Neural crest cell (in vitro differentiated cells): ENCODE results near the gene CFAP52. TPM values are rescaled to one million over a fixed set of nuclear protein-coding genes. Genes with fewer than 3 reads are reported as not detected.

Experiments
- DNase-seq: peaks from one replicate; pipeline ENCODE4 v3.0.0; 2021; ENCODE audit warnings: low read depth, mixed read lengths, low spot score
- H3K27ac Mint-ChIP-seq: one replicate; pipeline ENCODE4 v1.8.0; 2021; ENCODE audit warnings: mild to moderate bottlenecking, mixed read lengths; ENCODE audit not compliant: unreplicated experiment
- H3K27me3 Mint-ChIP-seq: 2 replicates; pipeline ENCODE4 v1.8.0; 2021; ENCODE audit warnings: low read depth, mild to moderate bottlenecking, mixed read lengths
- H3K36me3 Mint-ChIP-seq: 2 replicates; pipeline ENCODE4 v1.8.0; 2021; ENCODE audit warnings: low read depth, mild to moderate bottlenecking, mixed read lengths
- H3K4me1 Mint-ChIP-seq: 2 replicates; pipeline ENCODE4 v1.8.0; 2021; ENCODE audit warnings: mixed read lengths
- H3K4me3 Mint-ChIP-seq: one replicate; pipeline ENCODE4 v1.8.0; 2021; ENCODE audit warnings: mild to moderate bottlenecking, mixed read lengths
- H3K9me3 Mint-ChIP-seq: 2 replicates; pipeline ENCODE4 v1.8.0; 2021; ENCODE audit warnings: mixed read lengths
- total RNA-seq: library from RNA; stranded (reverse); gene quantifications from 2 replicates; pipeline ENCODE4 v1.2.1, GENCODE V29; 2021
- TF ChIP-seq, protein P1 (sequence below): fragments of 200-600 bp; sonication (generic); conservative IDR thresholded peaks from 2 replicates; pipeline ENCODE4 v1.5.0; 2021; ENCODE audit warnings: antibody characterized with exemption, mild to moderate bottlenecking

CFAP52 gene
- total RNA-seq, 1 donor from 2014 or later, result not detected

- no peak for DNase-seq
- H3K9me3 Mint-ChIP-seq, result peaks cover 8% of the 10 kb centered on the region
- peaks cover 9% of the 10 kb centered on the region for H3K36me3 Mint-ChIP-seq
- TF ChIP-seq, protein P1, sequence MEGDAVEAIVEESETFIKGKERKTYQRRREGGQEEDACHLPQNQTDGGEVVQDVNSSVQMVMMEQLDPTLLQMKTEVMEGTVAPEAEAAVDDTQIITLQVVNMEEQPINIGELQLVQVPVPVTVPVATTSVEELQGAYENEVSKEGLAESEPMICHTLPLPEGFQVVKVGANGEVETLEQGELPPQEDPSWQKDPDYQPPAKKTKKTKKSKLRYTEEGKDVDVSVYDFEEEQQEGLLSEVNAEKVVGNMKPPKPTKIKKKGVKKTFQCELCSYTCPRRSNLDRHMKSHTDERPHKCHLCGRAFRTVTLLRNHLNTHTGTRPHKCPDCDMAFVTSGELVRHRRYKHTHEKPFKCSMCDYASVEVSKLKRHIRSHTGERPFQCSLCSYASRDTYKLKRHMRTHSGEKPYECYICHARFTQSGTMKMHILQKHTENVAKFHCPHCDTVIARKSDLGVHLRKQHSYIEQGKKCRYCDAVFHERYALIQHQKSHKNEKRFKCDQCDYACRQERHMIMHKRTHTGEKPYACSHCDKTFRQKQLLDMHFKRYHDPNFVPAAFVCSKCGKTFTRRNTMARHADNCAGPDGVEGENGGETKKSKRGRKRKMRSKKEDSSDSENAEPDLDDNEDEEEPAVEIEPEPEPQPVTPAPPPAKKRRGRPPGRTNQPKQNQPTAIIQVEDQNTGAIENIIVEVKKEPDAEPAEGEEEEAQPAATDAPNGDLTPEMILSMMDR, result peak; percentile 59
- H3K27ac Mint-ChIP-seq, result no peak overlapping the region
- no peak overlapping the region for H3K4me3 Mint-ChIP-seq
- H3K4me1 Mint-ChIP-seq, result peaks cover 10% of the 10 kb centered on the region
- no peaks in the 10 kb centered on the region for H3K27me3 Mint-ChIP-seq
These were observed 99.6 kb downstream of the CFAP52 start for GRCh38 chr17:9676084-9676483.

GRCh38 chr17:9676820-9677310 lies 100.4 kb downstream of the CFAP52 start:
- Mint-ChIP-seq H3K4me1 (peaks cover 5% of the 10 kb centered on the region), H3K9me3 (peaks cover 8% of the 10 kb centered on the region), H3K27ac (no peak overlapping the region), H3K27me3 (no peaks in the 10 kb centered on the region), H3K36me3 (peaks cover 9% of the 10 kb centered on the region), H3K4me3 (no peak overlapping the region)
- TF ChIP-seq, protein P1, result no peak
- no peak for DNase-seq

DNA sequence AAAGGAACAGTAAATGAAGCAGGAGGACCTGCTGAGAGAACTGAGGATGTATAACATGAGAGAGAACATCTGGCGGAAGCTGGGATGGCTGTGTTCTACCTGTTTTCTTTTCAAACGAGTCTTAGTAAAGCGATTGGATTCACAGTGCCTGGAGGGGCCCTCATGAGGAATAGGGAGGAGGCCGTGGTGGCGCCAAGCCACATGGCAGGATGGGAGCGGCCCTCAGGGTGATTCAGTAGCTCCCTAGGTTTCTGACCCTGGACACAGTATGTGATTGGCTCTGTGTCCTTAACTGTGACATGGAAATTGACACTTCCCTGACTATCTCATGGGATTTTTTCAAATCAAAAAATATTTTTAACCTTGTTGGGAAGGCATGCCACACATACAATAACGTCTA lies 101.0 kb downstream of the CFAP52 start:
- peaks cover 9% of the 10 kb centered on the region for H3K36me3 Mint-ChIP-seq
- H3K27ac Mint-ChIP-seq, result no peak overlapping the region
- peaks cover 5% of the 10 kb centered on the region for H3K4me1 Mint-ChIP-seq
- H3K9me3 Mint-ChIP-seq, result peaks cover 8% of the 10 kb centered on the region
- no peak overlapping the region for H3K4me3 Mint-ChIP-seq
- no peaks in the 10 kb centered on the region for H3K27me3 Mint-ChIP-seq
- no peak for DNase-seq
- TF ChIP-seq, protein P1, result no peak

GRCh38 chr17:9677896-9678295 lies 101.5 kb downstream of the CFAP52 start:
- Mint-ChIP-seq H3K4me3 (no peak overlapping the region), H3K9me3 (peaks cover 8% of the 10 kb centered on the region), H3K27me3 (no peaks in the 10 kb centered on the region), H3K4me1 (peaks cover 5% of the 10 kb centered on the region), H3K36me3 (peaks cover 9% of the 10 kb centered on the region), H3K27ac (no peak overlapping the region)
- DNase-seq, result no peak
- TF ChIP-seq, protein P1, result no peak

- no peaks in the 10 kb centered on the region for H3K27me3 Mint-ChIP-seq
- H3K36me3 Mint-ChIP-seq, result peaks cover 7% of the 10 kb centered on the region
- TF ChIP-seq, protein P1, result no peak
- H3K4me3 Mint-ChIP-seq, result no peak overlapping the region
- H3K9me3 Mint-ChIP-seq, result peaks cover 9% of the 10 kb centered on the region
- no peak for DNase-seq
- no peak overlapping the region for H3K27ac Mint-ChIP-seq
- H3K4me1 Mint-ChIP-seq, result no peaks in the 10 kb centered on the region
These were observed 108.6 kb downstream of the CFAP52 start for GRCh38 chr17:9684955-9685621.

Other genes starting within 250 kb of the CFAP52 start
- gene STX8, start 822 bp upstream of the CFAP52 start, total RNA-seq, result 56.6 and 59.9 TPM in 2 replicates
- gene USP43, start 68.9 kb downstream of the CFAP52 start, total RNA-seq, result 2.0 and 2.7 TPM in 2 replicates
- not detected in 2 replicates for gene DHRS7C, start 214.9 kb downstream of the CFAP52 start, total RNA-seq
- not detected in 2 replicates for gene GSG1L2, start 245.4 kb downstream of the CFAP52 start, total RNA-seq
- not detected in 2 replicates for gene GLP2R, start 249.3 kb downstream of the CFAP52 start, total RNA-seq